Transverse colon (tissue), 4 donors: Measurements from ENCODE around the gene HMX2. TPM values are rescaled to one million over a fixed set of nuclear protein-coding genes. Genes with fewer than 3 reads are reported as not detected.

Experiments
- DNase-seq: peaks from one replicate; pipeline ENCODE4 v3.0.0-alpha.2; 2019
- H3K27ac ChIP-seq, 4 donors: fragments of 200-600 bp; sonication (generic); 2 replicates each; pipeline ENCODE4 v1.5.1; 2016 to 2018; ENCODE audit warnings: inconsistent platforms in 4 of 4
- H3K27me3 ChIP-seq: fragments of 200-600 bp; sonication (generic); 2 replicates; pipeline ENCODE4 v1.5.1; 2017; ENCODE audit warnings: inconsistent platforms
- H3K36me3 ChIP-seq, 4 donors: fragments of 200-600 bp; sonication (generic); 2 replicates each; pipeline ENCODE4 v1.5.1; 2017 to 2019; ENCODE audit warnings: inconsistent platforms in 4 of 4
- H3K4me1 ChIP-seq, 4 donors: fragments of 200-600 bp; sonication (generic); 2 replicates each; pipeline ENCODE4 v1.5.1; 2017 to 2020; ENCODE audit warnings: inconsistent platforms in 4 of 4
- H3K4me3 ChIP-seq, 4 donors: fragments of 200-600 bp; sonication (generic); 1 replicate in 1 of 4; 2 replicates in 3 of 4; pipeline versions ENCODE4 v1.5.1 to v1.6.1; 2017 to 2019; ENCODE audit warnings: inconsistent platforms in 4 of 4
- H3K9me3 ChIP-seq, 2 donors: fragments of 200-600 bp; sonication (generic); 2 replicates each; pipeline ENCODE4 v1.5.1; 2017 to 2019; ENCODE audit warnings: inconsistent platforms in 2 of 2
- CTCF ChIP-seq, 5 experiments: fragments of 200-600 bp in 3 of 5; fragments of 450-650 bp in 2 of 5; sonication (generic) in 3 of 5; IDR thresholded peaks; 1 replicate in 2 of 5; 2 replicates in 3 of 5; pipeline ENCODE4 v1.5.1; 2016 to 2017; ENCODE audit warnings: antibody characterized with exemption in 5 of 5, inconsistent platforms in 3 of 5, mild to moderate bottlenecking in 2 of 5, moderate library complexity in 1 of 5
- EP300 ChIP-seq: sonication (generic); formaldehyde crosslinking; IDR thresholded peaks from one replicate; pipeline ENCODE4 v1.6.1; 2017; ENCODE audit warnings: antibody characterized with exemption, low read depth
- POLR2A ChIP-seq: fragments of 450-650 bp; IDR thresholded peaks from one replicate; pipeline ENCODE4 v1.6.1; 2016; ENCODE audit warnings: antibody characterized with exemption, mild to moderate bottlenecking, moderate library complexity
- POLR2AphosphoS5 ChIP-seq, 3 donors: sonication (generic); formaldehyde crosslinking; IDR thresholded peaks; one replicate each; pipeline ENCODE4 v1.6.1; 2016; ENCODE audit warnings: antibody characterized with exemption in 3 of 3
- WGBS, 2 donors: methylation state at CpG; one replicate each; pipeline ENCODE4 v1.1.5; 2018; ENCODE audit warnings: low coverage in 1 of 2; 5-methylcytosine and 5-hydroxymethylcytosine counted together
- in situ Hi-C, 4 donors: fragments of 200-750 bp; cut with MboI; loops; one replicate each; pipeline versions ENCODE4 v1.15.0 to v1.15.1; 2017; ENCODE audit warnings: low sequenced_read_pairs in 3 of 4, low pct_ligation_motif_present in 1 of 4, low pct_unique_long_range_greater_than_20kb in 1 of 4
- intact Hi-C: fragments of 100-400 bp; cut with DNase I; formaldehyde crosslinking; loops from one replicate; pipeline ENCODE4 v1.15.1; 2023; ENCODE audit warnings: low total_unique reads
- total RNA-seq, 4 donors: library from RNA; depleted of rRNA; stranded (reverse); fragments of >200 nt; gene quantifications; one replicate each; pipeline ENCODE4 v1.1.0, GENCODE V29; 2016

The HMX2 gene
- total RNA-seq, 4 donors from 2014 or later: 0.41 to 0.64 TPM; not detected in 2

- no peak overlapping the region for H3K4me3 ChIP-seq
- H3K27me3 ChIP-seq: no peaks in the 10 kb centered on the region
- TF ChIP-seq CTCF (IDR thresholded peaks at IDR 0.05) (no peak), POLR2A (no peak), EP300 (no peak), POLR2AphosphoS5 (IDR thresholded peaks at IDR 0.05) (no peak)
- in situ Hi-C loops: no loop called here
- DNase-seq: no peak
- H3K9me3 ChIP-seq: no peaks in the 10 kb centered on the region
- WGBS, 2 donors: 95% methylated on average over 9 of the region's 9 CpGs; no CpG with 5 or more reads in 1 of the 2 donors
- H3K27ac ChIP-seq: no peak overlapping the region
- intact Hi-C loops: no loop called here
- no peaks in the 10 kb centered on the region for H3K36me3 ChIP-seq
- no peaks in the 10 kb centered on the region for H3K4me1 ChIP-seq
Observed at GRCh38 chr10:123194056-123194455, 46.1 kb downstream of the HMX2 start.

Other genes starting within 250 kb of the HMX2 start
- gene FAM24A, start 237.5 kb upstream of the HMX2 start, total RNA-seq: not detected
- gene C10orf88, start 193.9 kb upstream of the HMX2 start, total RNA-seq: 10 to 100 TPM in 1 of 4 donors, 1 to 10 TPM in 3; 4.9 to 30.8 (median 7.4) TPM
- 1 to 10 TPM in 2 of 4 donors, not detected in 2; 2.5 to 2.9 TPM for gene PSTK, start 167.7 kb upstream of the HMX2 start, total RNA-seq
- 10 to 100 TPM in 1 of 4 donors, 1 to 10 TPM in 3; 6.2 to 11.1 (median 7.1) TPM for gene IKZF5, start 139.3 kb upstream of the HMX2 start, total RNA-seq
- 10 to 100 TPM in 2 of 4 donors, 1 to 10 TPM in 2; 3.0 to 31.4 (median 13.9) TPM for gene ACADSB, start 139.1 kb upstream of the HMX2 start, total RNA-seq
- gene HMX3, start 12.2 kb upstream of the HMX2 start, total RNA-seq: 1 to 10 TPM in 2 of 4 donors, not detected in 2; 1.2 to 1.7 TPM
- 10 to 100 TPM; 22.1 to 91.1 (median 54.9) TPM for gene BUB3, start 6.3 kb downstream of the HMX2 start, total RNA-seq